Aorta (tissue), 5 donors: ENCODE measurements around the gene CACNA1H. TPM values are rescaled to one million over a fixed set of nuclear protein-coding genes. Genes with fewer than 3 reads are reported as not detected.

Source experiments
- ATAC-seq: fragments of 200-7000 bp; cut with Tn5 transposase; one replicate; pipeline ENCODE4 v1.9.1; 2022; ENCODE audit warnings: moderate library complexity; ENCODE audit not compliant: low FRiP score
- DNase-seq, 2 donors: peaks; one replicate each; pipeline ENCODE4 v3.0.0-alpha.2; 2020
- H3K27ac ChIP-seq, 2 donors: one replicate each; pipeline ENCODE4 v1.5.1; 2013; ENCODE audit warnings: low read length in 2 of 2, mild to moderate bottlenecking in 2 of 2, moderate library complexity in 2 of 2, control low read depth in 1 of 2, inconsistent platforms in 1 of 2, low read depth in 1 of 2
- H3K27me3 ChIP-seq, 2 donors: one replicate each; pipeline ENCODE4 v1.6.1; 2013; ENCODE audit warnings: control low read depth in 1 of 2, low read length in 1 of 2, mild to moderate bottlenecking in 1 of 2, moderate library complexity in 1 of 2; ENCODE audit not compliant: insufficient read depth in 2 of 2, control insufficient read depth in 1 of 2
- H3K36me3 ChIP-seq, 2 donors: one replicate each; pipeline ENCODE4 v1.6.1; 2013; ENCODE audit warnings: control low read depth in 1 of 2, low read length in 1 of 2, mild to moderate bottlenecking in 1 of 2; ENCODE audit not compliant: insufficient read depth in 2 of 2, control insufficient read depth in 1 of 2
- H3K4me1 ChIP-seq, 2 donors: one replicate each; pipeline ENCODE4 v1.6.1; 2013; ENCODE audit warnings: low read length in 2 of 2, control low read depth in 1 of 2, mild to moderate bottlenecking in 1 of 2, moderate library complexity in 1 of 2; ENCODE audit not compliant: insufficient read depth in 2 of 2, control insufficient read depth in 1 of 2
- H3K4me3 ChIP-seq, 2 donors: one replicate each; pipeline ENCODE4 v1.5.1; 2013; ENCODE audit warnings: low read length in 2 of 2, control low read depth in 1 of 2, mild to moderate bottlenecking in 1 of 2
- H3K9me3 ChIP-seq: one replicate; pipeline ENCODE4 v1.6.1; 2013; ENCODE audit warnings: mild to moderate bottlenecking, low read length; ENCODE audit not compliant: control insufficient read depth
- WGBS, 2 donors: extraction: QIAGEN DNeasy Blood & Tissue Kit; methylation state at CpG; one replicate each; pipeline ENCODE4 v1.1.7; 2013; 5-methylcytosine and 5-hydroxymethylcytosine counted together
- intact Hi-C, 2 donors: fragments of 100-400 bp; cut with DNase I; formaldehyde crosslinking; loops; one replicate each; pipeline versions ENCODE4 v1.14.2 to v1.15.0; 2022
- polyA plus RNA-seq, 2 donors: library from polyadenylated mRNA; stranded (reverse); fragments of 200-250 nt; gene quantifications; one replicate each; pipeline ENCODE4 v1.2.3, GENCODE V29; 2013
- total RNA-seq, 2 donors: library from RNA; stranded (reverse); fragmentation: NEBNext Ultra II Directional; extraction: Animal tissue kit (Norgen Biotek cat#: 25700); gene quantifications; one replicate each; pipeline ENCODE4 v1.2.1, GENCODE V29; 2021
- donor health status: healthy with polysubstance abuse.
- donor health status: Bipolar disorder and iron deficiency.
- donor health status: DM: no; HTN: no; CAD: no.
- donor health status: DM: no; HTN: no; CAD: no.
- donor health status: DM: yes; HTN: yes; CAD: no.

CACNA1H gene
- total and polyA plus RNA-seq, 4 donors = 1.3 to 17.8 (median 9.8) TPM

DNA sequence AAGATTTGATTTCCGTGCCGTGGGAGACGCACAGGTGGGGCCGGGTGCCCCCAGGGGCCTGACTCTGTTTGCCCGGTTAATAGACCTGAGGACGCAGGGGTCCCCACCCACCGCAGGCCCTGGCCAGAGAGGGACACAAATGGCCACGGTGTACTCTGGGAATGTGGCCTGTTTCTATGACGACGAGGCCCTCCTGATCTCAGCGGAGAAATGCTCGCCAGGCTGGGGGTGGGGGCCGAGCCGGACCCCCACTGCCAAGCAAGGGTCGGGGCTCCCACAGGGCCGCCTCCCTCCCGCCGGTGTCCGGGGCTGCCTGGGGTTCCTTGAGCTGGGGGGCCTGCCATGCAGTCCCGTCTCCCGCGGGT lies 32.3 kb upstream of the CACNA1H start:
- Histone ChIP-seq H3K27ac (no peak overlapping the region), H3K4me3 (no peak overlapping the region), H3K27me3 (no peaks in the 10 kb centered on the region), H3K9me3 (no peaks in the 10 kb centered on the region), H3K36me3 (no peaks in the 10 kb centered on the region), H3K4me1 (no peaks in the 10 kb centered on the region)
- DNase-seq = no peak
- WGBS, 2 donors = 59 to 70% methylated on average over 21 to 22 of the region's 22 CpGs
- intact Hi-C loops = no loop called here
- no peak for ATAC-seq

DNA sequence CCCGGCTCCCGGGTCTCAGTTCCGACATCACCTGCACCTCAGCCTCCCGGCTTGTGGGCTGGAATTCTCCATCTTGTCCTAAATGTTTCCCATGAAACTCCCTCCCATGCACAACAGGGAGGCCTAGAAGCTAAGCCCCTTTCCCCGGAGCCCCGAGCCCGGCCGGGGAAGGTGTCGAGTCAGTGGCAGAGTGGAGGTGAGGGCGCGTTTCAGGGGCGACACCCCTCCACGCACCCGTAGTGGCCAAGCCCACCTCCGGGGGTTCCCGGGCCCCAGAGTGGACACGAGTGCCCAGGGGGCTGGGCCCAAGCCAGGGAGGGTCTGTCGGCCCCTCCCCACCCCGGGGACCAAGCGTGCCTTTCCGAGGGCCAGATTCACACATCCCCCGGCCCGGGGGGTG lies 31.9 kb upstream of the CACNA1H start:
- Histone ChIP-seq H3K4me3 (no peak overlapping the region), H3K27me3 (no peaks in the 10 kb centered on the region), H3K27ac (no peak overlapping the region), H3K36me3 (no peaks in the 10 kb centered on the region), H3K9me3 (no peaks in the 10 kb centered on the region), H3K4me1 (no peaks in the 10 kb centered on the region)
- DNase-seq (no peak), ATAC-seq (no peak)
- WGBS, 2 donors = 69 to 74% methylated on average over 17 to 23 of the region's 23 CpGs
- intact Hi-C loops = no loop called here

DNA sequence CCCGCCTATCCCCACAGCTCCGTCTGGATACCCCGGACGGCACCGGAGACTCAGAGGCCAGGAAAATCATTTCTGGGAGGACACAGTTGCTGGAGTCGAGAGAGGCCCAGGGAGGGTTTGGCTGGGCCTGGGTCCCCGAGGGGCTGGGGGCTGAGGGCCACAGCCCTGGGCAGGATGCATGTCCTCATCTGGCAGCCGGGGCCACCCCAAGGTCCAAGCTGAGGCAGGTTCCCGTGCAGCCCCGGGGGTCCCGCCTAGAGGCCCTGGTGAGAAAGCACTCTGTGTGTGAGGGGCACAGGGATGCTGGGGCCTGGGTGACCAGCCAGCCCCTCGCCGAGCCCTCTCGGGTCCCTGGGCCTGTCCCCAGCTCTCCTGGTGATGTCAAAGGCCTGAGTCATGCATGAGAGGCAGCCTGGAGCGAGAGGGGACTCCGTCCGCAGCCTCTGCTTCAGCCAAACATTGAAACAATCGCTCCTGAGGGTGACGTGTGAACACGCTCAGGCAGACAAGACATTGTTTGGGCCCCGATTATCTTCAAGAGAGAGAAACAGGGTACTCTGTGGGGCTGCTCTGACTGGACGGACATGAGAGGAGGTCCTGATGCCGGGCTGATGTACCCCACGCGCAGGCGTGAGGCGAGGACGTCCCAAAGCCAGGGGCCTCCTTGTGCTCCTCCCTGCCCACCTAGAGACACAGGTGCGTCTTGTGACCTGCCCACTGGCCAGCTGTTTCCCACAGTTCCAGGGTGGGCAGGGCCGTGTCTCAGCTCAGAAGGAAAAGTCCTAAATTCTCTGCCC lies 31.1 kb upstream of the CACNA1H start:
- Histone ChIP-seq H3K36me3 (no peaks in the 10 kb centered on the region), H3K4me3 (no peak overlapping the region), H3K4me1 (no peaks in the 10 kb centered on the region), H3K27ac (no peak overlapping the region), H3K9me3 (no peaks in the 10 kb centered on the region), H3K27me3 (no peaks in the 10 kb centered on the region)
- DNase-seq = no peak
- ATAC-seq = no peak
- WGBS, 2 donors = 74 to 77% methylated on average over 29 to 30 of the region's 30 CpGs
- intact Hi-C loops = no loop called here

DNA sequence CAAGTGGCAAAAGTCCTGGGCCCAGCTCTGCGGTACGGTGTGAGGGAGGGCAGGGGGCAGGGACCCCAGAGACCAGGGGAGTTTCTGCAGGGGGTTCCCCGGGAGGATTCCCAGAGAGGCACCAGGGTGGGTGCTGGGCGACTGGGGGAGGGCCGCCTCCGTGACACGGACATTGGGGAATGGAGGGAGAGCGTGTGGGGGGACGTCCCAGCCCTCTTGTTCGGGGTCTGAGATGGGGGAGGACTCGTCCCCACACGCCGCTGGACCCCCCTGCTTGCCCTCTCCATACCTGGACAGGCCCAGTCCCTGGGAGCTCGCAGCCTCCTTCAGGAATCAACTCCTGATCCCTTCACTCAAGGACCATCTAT lies 30.5 kb upstream of the CACNA1H start:
- WGBS, 2 donors = 86 to 97% methylated on average over 12 to 14 of the region's 14 CpGs
- no peak for DNase-seq
- no peak for ATAC-seq

DNA sequence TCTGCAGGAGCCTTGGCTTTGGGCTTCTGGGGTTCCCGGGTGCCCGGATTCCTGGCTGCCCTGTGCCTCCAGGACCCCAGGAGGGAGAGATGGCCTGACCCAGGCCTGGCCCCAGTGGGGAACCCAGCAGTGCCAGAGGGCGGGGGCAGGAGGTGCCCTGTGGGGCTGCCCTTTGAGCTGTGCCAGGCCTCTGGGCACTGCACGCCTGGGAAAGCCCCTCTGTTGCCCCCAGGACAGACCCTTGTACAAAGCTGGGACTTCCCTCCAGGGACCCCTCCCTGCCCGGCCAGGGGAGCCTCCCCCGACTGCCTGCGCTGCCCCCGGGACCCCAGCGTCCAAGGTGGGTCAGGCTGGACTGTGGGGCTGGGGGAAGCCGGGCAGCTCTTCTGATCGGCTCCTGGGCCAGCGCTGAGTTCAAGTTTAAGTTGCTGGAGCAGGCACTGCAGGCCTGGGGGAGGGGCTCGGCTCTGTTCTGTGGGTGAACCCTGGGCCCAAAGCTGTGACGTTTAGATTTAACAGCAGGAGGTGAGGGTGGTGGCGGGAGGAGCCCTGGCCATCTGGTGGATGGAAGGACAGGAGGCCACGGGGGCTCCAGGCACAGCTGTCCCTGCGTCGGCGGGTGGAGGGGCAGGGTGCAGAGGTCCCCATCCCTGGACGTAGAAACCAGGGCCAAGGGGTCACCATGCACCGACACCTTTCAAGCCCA lies 29.2 kb upstream of the CACNA1H start:
- WGBS, 2 donors = 77% methylated on average over 19 to 21 of the region's 21 CpGs
- H3K27ac ChIP-seq = no peak overlapping the region
- no peaks in the 10 kb centered on the region for H3K4me1 ChIP-seq
- ATAC-seq = no peak
- no peaks in the 10 kb centered on the region for H3K36me3 ChIP-seq
- H3K9me3 ChIP-seq = no peaks in the 10 kb centered on the region
- intact Hi-C loops = no loop called here
- no peak for DNase-seq
- no peak overlapping the region for H3K4me3 ChIP-seq
- no peaks in the 10 kb centered on the region for H3K27me3 ChIP-seq

More for the DNA sequence above, 30.5 kb upstream of the CACNA1H start:
- Histone ChIP-seq H3K9me3 (no peaks in the 10 kb centered on the region), H3K4me3 (no peak overlapping the region), H3K36me3 (no peaks in the 10 kb centered on the region), H3K4me1 (no peaks in the 10 kb centered on the region), H3K27me3 (no peaks in the 10 kb centered on the region), H3K27ac (no peak overlapping the region)
- intact Hi-C loops = no loop called here

DNA sequence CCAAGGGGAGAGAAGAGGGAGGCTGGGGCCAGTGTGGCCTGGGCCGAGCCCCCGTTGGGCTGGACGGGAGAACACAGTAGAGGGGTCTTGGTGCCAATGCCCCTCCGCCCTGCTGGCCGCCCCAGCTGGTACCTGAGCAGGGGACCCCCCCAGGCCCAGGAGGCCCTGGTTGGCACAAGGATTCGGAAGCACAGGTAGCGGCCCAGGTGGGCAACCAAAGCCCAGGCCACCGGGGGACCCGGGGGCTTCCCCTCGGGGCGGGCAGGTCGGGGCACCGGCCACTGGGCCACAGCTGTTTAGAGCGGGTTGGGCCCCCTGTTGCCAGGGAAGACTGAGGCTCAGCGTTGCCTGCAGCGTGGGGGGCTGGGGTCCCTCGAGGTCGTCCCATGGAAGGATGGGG lies 28.6 kb upstream of the CACNA1H start:
- Histone ChIP-seq H3K4me1 (no peaks in the 10 kb centered on the region), H3K9me3 (no peaks in the 10 kb centered on the region), H3K27me3 (no peaks in the 10 kb centered on the region), H3K4me3 (no peak overlapping the region), H3K36me3 (no peaks in the 10 kb centered on the region), H3K27ac (no peak overlapping the region)
- intact Hi-C loops = no loop called here
- WGBS, 2 donors = 86 to 87% methylated on average over 18 of the region's 18 CpGs
- no peak for ATAC-seq
- no peak for DNase-seq

DNA sequence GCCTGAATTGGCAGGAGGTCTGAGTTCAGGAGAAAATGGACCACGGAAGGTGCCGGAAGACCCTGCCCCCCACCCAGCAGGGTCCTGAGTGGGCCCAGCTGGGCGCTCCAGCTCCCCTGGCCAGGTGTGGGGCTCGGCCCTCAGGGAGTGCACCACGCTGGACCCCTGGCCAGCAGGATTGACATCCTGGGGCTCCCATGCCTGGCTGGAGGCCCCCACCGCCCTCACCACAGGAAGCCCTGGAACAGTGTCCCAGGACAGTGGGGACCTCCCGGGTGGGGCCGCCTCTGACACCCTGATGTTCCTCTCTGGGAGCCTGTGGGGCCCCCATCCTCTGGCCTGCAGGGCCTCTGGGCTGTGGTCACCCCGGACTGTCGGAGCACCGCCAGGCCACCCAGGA lies 28.1 kb upstream of the CACNA1H start:
- intact Hi-C loops = no loop called here
- H3K27me3 ChIP-seq = no peaks in the 10 kb centered on the region
- H3K9me3 ChIP-seq = no peaks in the 10 kb centered on the region
- H3K36me3 ChIP-seq = no peaks in the 10 kb centered on the region
- ATAC-seq = no peak
- no peak overlapping the region for H3K27ac ChIP-seq
- no peak overlapping the region for H3K4me3 ChIP-seq
- H3K4me1 ChIP-seq = no peaks in the 10 kb centered on the region
- no peak for DNase-seq
- 86 to 92% methylated on average over 8 to 11 of the region's 11 CpGs for WGBS, 2 donors

DNA sequence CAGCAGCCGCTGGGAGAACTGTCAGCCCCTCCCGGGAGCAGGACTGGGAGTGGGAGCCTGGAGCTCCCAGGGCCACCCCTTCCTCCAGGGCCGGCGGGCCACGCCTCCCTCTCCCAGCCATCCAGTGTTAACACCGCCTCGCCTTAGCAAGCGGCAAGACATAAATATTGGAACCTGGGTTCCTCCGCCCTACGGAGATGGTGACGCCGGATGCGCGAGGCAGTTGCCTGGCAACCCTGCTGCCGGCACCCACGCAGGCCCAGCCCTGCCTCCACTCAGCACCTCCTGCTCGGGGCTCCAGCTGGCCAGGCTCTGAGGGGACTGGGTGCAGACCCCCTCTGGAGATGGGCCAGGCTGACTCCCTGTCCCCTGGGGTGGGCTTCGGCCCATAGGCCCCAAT lies 27.4 kb upstream of the CACNA1H start:
- Histone ChIP-seq H3K27me3 (no peaks in the 10 kb centered on the region), H3K36me3 (no peaks in the 10 kb centered on the region), H3K4me1 (no peaks in the 10 kb centered on the region), H3K27ac (no peak overlapping the region), H3K9me3 (no peaks in the 10 kb centered on the region), H3K4me3 (no peak overlapping the region)
- WGBS, 2 donors = 17 to 21% methylated on average over 18 of the region's 18 CpGs
- no peak for DNase-seq
- intact Hi-C loops = no loop called here
- ATAC-seq = no peak

DNA sequence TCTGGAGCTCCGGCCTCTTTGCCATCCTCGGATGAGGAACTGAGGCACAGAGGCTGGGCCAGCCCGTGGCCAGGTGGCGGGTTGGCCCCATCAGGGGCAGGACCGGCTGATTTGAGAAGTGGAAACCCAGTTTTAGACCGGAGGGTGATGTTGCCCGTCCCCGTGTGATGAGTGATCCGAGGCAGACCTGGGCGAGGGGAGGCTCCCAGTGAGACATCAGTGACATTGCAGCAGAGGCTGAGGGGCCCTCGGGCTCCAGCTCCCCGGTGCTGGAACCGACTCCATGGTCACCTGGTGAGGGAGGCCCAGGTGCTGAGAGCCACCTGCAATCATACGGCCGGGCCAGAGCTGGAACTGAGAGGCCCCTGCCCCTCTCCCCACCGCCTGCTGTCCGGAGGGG lies 26.9 kb upstream of the CACNA1H start:
- Histone ChIP-seq H3K27ac (no peak overlapping the region), H3K27me3 (no peaks in the 10 kb centered on the region), H3K4me3 (no peak overlapping the region), H3K9me3 (no peaks in the 10 kb centered on the region), H3K4me1 (no peaks in the 10 kb centered on the region), H3K36me3 (no peaks in the 10 kb centered on the region)
- no peak for DNase-seq
- intact Hi-C loops = no loop called here
- WGBS, 2 donors = 61 to 69% methylated on average over 13 to 17 of the region's 17 CpGs
- no peak for ATAC-seq
